Activated CD4-positive, alpha-beta T cell treated with anti-CD3 and anti-CD28 coated beads, Interleukin-2, amount 10 ng/mL, durations not matched to agents 7 days and 5 days (primary cell): ENCODE measurements around the gene GHSR. TPM values are rescaled to one million over a fixed set of nuclear protein-coding genes. Genes with fewer than 3 reads are reported as not detected.
"Not testable (repeated sequence)": the region's sequence is repeated elsewhere in the genome, so short reads cannot be mapped to it uniquely, and the experiment has no call there.

ENCODE experiments used
- CTCF ChIA-PET: fragments of 350-600 bp; sonication (Branson Sonifier 250); formaldehyde crosslinking; loops from one replicate; lab custom pipeline; 2021; ENCODE audit warnings: antibody characterized with exemption; lab: Charles Lee
- POLR2A ChIA-PET: fragments of 350-600 bp; sonication (Branson Sonifier 250); formaldehyde crosslinking; loops from one replicate; lab custom pipeline; 2021; ENCODE audit warnings: antibody characterized with exemption; lab: Charles Lee
- DNase-seq: peaks from one replicate; pipeline ENCODE4 v3.0.0-alpha.2; 2020
- H3K27ac Mint-ChIP-seq: one replicate; pipeline ENCODE4 v1.8.0; 2021; ENCODE audit warnings: mild to moderate bottlenecking, moderate library complexity, mixed read lengths
- H3K27me3 Mint-ChIP-seq: one replicate; pipeline ENCODE4 v1.8.0; 2021; ENCODE audit warnings: mixed read lengths
- H3K36me3 Mint-ChIP-seq: one replicate; pipeline ENCODE4 v1.8.0; 2021; ENCODE audit warnings: low read depth, mixed read lengths
- H3K4me1 Mint-ChIP-seq: one replicate; pipeline ENCODE4 v1.8.0; 2021; ENCODE audit warnings: mixed read lengths
- H3K4me3 Mint-ChIP-seq: one replicate; pipeline ENCODE4 v1.8.0; 2021; ENCODE audit warnings: mild to moderate bottlenecking, moderate library complexity, mixed read lengths
- H3K9me3 Mint-ChIP-seq: one replicate; pipeline ENCODE4 v1.8.0; 2021; ENCODE audit warnings: mixed read lengths
- total RNA-seq, 2 experiments: library from RNA; stranded (reverse); gene quantifications; one replicate each; pipeline ENCODE4 v1.2.3, GENCODE V29; 2021

Gene GHSR, protein sequence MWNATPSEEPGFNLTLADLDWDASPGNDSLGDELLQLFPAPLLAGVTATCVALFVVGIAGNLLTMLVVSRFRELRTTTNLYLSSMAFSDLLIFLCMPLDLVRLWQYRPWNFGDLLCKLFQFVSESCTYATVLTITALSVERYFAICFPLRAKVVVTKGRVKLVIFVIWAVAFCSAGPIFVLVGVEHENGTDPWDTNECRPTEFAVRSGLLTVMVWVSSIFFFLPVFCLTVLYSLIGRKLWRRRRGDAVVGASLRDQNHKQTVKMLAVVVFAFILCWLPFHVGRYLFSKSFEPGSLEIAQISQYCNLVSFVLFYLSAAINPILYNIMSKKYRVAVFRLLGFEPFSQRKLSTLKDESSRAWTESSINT
- total RNA-seq = not detected

DNA sequence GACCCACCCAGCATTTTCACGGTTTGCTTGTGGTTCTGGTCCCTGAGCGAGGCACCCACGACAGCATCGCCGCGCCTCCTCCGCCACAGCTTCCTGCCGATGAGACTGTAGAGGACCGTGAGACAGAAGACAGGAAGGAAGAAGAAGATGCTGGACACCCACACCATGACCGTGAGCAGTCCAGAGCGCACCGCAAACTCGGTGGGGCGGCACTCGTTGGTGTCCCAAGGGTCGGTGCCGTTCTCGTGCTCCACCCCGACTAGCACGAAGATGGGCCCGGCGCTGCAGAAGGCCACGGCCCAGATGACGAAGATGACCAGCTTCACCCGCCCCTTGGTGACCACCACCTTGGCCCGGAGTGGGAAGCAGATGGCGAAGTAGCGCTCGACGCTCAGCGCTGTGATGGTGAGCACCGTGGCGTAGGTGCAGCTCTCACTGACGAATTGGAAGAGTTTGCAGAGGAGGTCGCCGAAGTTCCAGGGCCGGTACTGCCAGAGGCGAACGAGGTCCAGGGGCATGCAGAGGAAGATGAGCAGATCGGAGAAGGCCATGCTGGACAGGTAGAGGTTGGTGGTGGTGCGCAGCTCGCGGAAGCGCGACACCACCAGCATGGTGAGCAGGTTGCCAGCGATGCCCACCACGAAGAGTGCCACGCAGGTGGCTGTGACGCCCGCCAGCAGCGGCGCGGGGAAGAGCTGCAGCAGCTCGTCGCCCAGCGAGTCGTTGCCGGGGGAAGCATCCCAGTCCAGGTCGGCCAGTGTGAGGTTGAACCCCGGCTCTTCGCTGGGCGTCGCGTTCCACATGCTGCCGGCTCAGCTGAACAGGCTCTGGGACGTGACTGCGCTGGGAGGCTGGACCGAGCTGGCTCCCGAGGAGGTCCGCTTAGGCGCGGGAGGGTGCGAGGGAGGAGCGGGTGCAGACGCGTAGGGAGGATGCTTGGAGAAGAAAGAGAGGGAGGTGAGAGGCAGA lies at the start of gene GHSR:
GHSR (minus strand) TSS at position 846 of the 969 bp plus-strand sequence; CDS start at position 803, 43 bp downstream.
- Mint-ChIP-seq H3K36me3 (peaks cover 7% of the 10 kb centered on the region), H3K4me1 (peaks cover 34% of the 10 kb centered on the region), H3K4me3 (peak within 1 kb of the TSS; percentile 37), H3K27me3 (peaks cover 76% of the 10 kb centered on the region), H3K9me3 (no peaks in the 10 kb centered on the region), H3K27ac (peak within 1 kb of the TSS; percentile 61)
- ChIA-PET POLR2A (no interaction called here), CTCF (interaction anchor here (0.6 to 1.9 kb wide), 6 partner anchors 11 to 349 kb away, joined by 3 to 8 read pairs (median 4); no protein-coding TSS in a partner anchor)
- peak; percentile 17 for DNase-seq

DNA sequence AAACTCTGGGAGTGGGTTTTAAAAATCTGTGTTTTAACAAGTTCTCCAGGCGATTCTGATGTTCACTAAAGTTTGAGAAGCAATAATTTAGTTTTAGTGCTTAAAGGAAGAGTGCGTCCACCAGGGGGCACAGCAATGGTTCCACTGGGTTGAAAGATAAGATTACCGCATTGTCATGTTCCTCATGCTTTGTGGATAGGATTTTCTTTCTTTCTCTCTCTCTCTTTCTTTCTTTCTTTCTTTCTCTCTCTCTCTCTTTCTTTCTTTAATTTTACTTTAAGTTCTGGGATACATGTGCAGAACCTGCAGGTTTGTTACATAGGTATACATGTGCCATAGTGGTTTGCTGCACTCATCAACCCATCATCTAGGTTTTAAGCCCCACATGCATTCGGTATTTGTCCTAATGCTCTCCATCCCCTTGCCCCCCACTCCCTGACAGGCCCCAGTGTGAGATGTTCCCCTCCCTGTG lies 42.0 kb upstream of the GHSR start:
- H3K9me3 Mint-ChIP-seq, POLR2A ChIA-PET, H3K36me3 Mint-ChIP-seq, H3K4me3 Mint-ChIP-seq, H3K27me3 Mint-ChIP-seq, H3K27ac Mint-ChIP-seq: not testable (repeated sequence)
- CTCF ChIA-PET = interaction anchor here (1.0 to 1.2 kb wide), 2 partner anchors 105 to 130 kb away, joined by 3 to 7 read pairs; no protein-coding TSS in a partner anchor
- DNase-seq = peak; percentile 85
- peaks cover 14% of the 10 kb centered on the region for H3K4me1 Mint-ChIP-seq

DNA sequence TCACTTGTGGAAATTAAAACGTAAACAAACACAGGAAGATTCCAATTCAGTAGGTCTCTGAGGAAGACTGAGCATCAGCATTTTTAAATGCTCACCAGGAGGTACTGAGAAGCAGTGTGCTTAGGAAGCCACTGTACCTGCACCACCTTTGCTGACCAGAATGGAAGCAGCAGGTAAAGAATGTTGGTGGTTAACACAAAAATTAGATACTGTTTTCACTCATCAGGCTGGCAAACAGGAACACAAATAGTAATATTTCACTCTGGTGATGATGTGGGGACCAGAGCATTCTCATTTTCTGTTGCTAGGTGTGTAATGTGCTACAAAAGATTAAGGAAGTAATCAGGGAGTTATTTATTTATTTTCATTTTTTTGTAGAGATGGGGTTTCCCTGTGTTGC lies 29.9 kb upstream of the GHSR start:
- peaks cover 12% of the 10 kb centered on the region for H3K27me3 Mint-ChIP-seq
- POLR2A ChIA-PET = no interaction called here
- CTCF ChIA-PET = interaction anchor here (0.6 to 3.0 kb wide), 6 partner anchors 11 to 233 kb away, joined by 3 to 13 read pairs (median 4); partner anchors contain the start of gene NCEH1
- no peaks in the 10 kb centered on the region for H3K9me3 Mint-ChIP-seq
- no peaks in the 10 kb centered on the region for H3K36me3 Mint-ChIP-seq
- no peak overlapping the region for H3K27ac Mint-ChIP-seq
- H3K4me1 Mint-ChIP-seq = peaks cover 21% of the 10 kb centered on the region
- H3K4me3 Mint-ChIP-seq = no peak overlapping the region
- no peak for DNase-seq

DNA sequence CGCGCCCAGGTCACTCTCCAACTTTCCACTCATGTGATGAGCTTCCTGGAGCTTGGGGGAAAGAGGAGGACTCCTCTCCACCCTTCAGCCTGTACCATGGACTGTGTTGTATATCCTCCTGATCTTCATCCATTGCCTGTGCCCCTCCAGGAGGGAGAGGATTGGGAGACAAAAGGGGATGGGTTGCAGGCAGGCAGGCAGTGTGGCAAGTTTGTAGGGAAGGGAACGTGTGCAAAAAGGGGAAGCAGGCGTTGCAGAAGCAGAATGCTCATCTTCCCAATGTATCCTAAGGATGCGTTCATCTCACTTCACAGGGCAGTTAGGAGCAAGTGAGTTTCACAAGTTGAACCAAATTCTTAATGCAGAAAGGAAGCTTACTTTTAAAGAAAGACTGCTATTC lies 28.1 kb upstream of the GHSR start:
- no peak overlapping the region for H3K27ac Mint-ChIP-seq
- no peaks in the 10 kb centered on the region for H3K9me3 Mint-ChIP-seq
- POLR2A ChIA-PET = no interaction called here
- peaks cover 17% of the 10 kb centered on the region for H3K27me3 Mint-ChIP-seq
- no peaks in the 10 kb centered on the region for H3K36me3 Mint-ChIP-seq
- CTCF ChIA-PET = interaction anchor here (0.6 to 3.0 kb wide), 7 partner anchors 9 to 140 kb away, joined by 3 to 13 read pairs (median 4); no protein-coding TSS in a partner anchor
- no peak for DNase-seq
- H3K4me1 Mint-ChIP-seq = peaks cover 21% of the 10 kb centered on the region
- peak overlapping the region; percentile 5 for H3K4me3 Mint-ChIP-seq

DNA sequence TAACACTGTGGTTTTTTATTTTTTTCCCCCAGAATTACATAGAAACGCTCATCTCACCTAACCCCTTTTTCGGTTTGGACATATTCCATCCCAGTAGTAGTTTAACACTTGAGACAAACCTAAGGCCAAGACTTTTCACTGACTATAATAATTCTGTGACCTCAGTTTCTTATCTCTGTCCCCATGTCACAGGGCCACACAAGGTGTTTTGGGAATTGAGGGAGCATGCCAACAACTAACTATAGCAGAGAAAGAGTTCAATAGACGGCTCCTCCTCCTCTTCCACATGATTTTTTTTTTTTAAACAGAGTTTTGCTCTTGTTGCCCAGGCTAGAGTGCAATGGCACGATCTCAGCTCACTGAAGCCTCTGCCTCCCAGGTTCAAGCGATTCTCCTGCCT lies 27.4 kb upstream of the GHSR start:
- no peak for DNase-seq
- Mint-ChIP-seq H3K27ac (no peak overlapping the region), H3K36me3 (no peaks in the 10 kb centered on the region), H3K27me3 (peaks cover 18% of the 10 kb centered on the region), H3K4me3 (no peak overlapping the region), H3K4me1 (peaks cover 21% of the 10 kb centered on the region), H3K9me3 (no peaks in the 10 kb centered on the region)
- ChIA-PET CTCF (interaction anchor here (1.3 to 2.0 kb wide), 2 partner anchors 14 to 141 kb away, joined by 3 to 7 read pairs; no protein-coding TSS in a partner anchor), POLR2A (no interaction called here)

DNA sequence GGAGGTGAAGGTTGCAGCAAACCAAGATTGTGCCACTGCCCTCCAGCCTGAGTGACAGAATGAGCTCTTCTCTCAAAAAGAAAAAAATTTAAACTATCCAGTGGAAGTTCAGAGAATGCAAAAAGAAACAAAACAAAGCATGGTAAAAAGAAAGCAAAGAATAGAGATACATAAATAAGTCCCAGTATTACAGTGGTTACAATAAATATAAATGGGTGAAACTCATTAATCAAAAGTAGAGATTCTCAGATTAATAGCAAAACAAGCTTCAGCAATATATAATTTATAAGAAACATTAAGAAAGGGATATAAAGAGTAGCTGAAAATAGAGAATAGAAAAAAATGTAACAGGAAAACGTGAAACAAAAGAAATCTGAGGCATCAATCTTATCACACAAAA lies 23.6 kb upstream of the GHSR start:
- ChIA-PET POLR2A (no interaction called here), CTCF (no interaction called here)
- no peak for DNase-seq
- H3K4me1 Mint-ChIP-seq = peaks cover 6% of the 10 kb centered on the region
- H3K27ac Mint-ChIP-seq = no peak overlapping the region
- H3K36me3 Mint-ChIP-seq = no peaks in the 10 kb centered on the region
- H3K4me3 Mint-ChIP-seq = no peak overlapping the region
- H3K9me3 Mint-ChIP-seq = no peaks in the 10 kb centered on the region
- H3K27me3 Mint-ChIP-seq = peaks cover 26% of the 10 kb centered on the region

DNA sequence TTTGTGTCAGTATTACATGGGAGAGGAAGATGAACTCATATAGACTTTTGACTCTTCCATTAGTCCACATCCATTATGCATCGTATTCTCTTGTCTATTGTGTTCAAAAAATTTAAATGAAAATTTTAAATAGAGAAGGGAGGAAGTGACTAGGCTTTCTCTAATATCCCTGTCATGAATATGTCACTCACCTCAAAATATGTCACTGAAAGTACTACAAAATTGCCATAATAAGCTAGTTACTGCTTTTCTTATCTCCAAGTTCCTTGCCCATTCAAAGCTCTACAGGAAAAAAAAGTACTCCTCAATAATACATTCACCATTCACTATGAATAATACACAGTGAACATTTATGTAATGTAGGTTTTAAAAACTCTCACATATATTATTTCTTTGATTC lies 22.3 kb upstream of the GHSR start:
- Mint-ChIP-seq H3K36me3 (no peaks in the 10 kb centered on the region), H3K4me3 (no peak overlapping the region), H3K27ac (no peak overlapping the region), H3K27me3 (peaks cover 26% of the 10 kb centered on the region), H3K9me3 (peaks cover 2% of the 10 kb centered on the region), H3K4me1 (no peaks in the 10 kb centered on the region)
- ChIA-PET CTCF (no interaction called here), POLR2A (no interaction called here)
- DNase-seq = no peak

DNA sequence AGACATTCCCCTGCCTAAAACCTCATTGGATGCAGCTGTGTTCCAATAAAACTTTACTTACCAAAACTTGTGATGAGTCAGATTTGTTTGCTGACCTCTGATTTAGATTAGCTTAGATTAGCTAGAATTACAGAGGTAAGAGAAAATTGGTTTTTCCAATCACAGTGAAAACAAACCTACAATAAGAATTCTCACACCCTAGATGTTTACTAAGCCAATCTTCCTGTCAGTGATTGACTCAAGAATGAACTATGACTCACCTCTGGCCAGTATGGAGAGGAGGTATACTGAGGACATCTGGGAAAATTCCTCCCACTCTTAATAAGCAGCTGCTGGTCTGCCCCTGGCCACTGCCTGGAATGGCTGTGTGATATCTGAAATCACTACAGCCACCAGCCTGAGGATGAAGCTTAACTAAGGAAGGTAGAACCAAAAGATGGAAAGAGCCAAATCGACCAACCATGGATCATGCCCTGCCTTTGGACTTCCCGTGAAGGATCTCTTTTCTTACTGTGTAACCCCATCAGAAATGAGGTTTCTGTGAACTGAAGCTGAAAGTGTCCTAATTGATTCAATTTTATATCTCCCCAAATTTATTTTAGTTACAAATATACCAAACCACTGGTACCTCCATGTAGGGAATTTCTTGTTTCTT lies 19.0 kb upstream of the GHSR start:
- DNase-seq = no peak
- ChIA-PET POLR2A (no interaction called here), CTCF (interaction anchor here (0.6 to 2.0 kb wide), 3 partner anchors 10 to 411 kb away, joined by 3 to 4 read pairs (median 4); no protein-coding TSS in a partner anchor)
- no peak overlapping the region for H3K4me3 Mint-ChIP-seq
- H3K27ac Mint-ChIP-seq = no peak overlapping the region
- peaks cover 2% of the 10 kb centered on the region for H3K9me3 Mint-ChIP-seq
- peaks cover 2% of the 10 kb centered on the region for H3K4me1 Mint-ChIP-seq
- H3K36me3 Mint-ChIP-seq = no peaks in the 10 kb centered on the region
- H3K27me3 Mint-ChIP-seq = peaks cover 29% of the 10 kb centered on the region

DNA sequence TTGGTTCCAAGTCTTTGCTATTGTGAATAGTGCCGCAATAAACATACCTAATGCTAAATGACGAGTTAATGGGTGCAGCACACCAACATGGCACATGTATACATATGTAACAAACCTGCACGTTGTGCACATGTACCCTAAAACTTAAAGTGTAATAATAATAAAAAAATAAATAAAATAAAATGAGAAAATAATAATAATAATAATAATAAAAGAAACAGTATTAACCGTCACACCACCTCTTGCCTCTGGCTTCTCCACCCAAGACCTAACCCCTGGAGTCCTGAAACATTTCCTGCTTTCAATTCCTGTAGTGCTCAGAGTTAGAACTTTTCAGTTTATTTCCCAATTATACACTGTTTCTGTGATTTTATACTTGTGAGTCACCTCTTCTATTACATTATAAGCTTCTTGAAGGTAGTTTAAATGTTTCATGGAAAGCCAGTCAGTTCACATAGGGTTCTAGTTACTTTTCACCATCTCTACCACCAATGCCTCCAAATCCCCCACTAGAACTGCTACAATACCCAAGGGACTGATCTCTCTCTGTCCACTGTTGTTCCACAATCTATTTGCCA lies 18.4 kb upstream of the GHSR start:
- Mint-ChIP-seq H3K27ac (no peak overlapping the region), H3K4me1 (peaks cover 2% of the 10 kb centered on the region), H3K27me3 (peaks cover 22% of the 10 kb centered on the region), H3K9me3 (peaks cover 2% of the 10 kb centered on the region), H3K36me3 (no peaks in the 10 kb centered on the region), H3K4me3 (no peak overlapping the region)
- ChIA-PET POLR2A (no interaction called here), CTCF (interaction anchor here (1.2 to 2.0 kb wide), 2 partner anchors 11 to 130 kb away, joined by 4 read pairs; no protein-coding TSS in a partner anchor)
- no peak for DNase-seq

DNA sequence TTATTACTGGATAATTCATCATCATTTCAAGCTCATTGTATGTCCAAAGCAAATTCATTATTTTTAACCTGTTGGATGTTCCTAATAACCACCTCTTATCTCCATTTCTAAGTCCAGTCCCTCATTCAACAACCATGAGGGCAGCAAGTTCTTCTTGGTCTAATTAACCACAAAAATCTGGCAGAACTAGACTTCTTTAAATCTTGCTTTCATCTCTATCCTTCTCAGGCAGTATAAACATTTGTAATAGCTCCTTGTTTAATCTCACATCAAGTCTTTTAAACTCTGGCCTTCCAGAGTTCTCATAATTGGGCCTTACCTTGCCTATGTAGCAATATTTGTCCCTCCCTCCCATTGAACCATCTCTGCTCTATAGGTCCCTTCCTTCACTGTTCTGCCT lies 17.0 kb upstream of the GHSR start:
- peaks cover 2% of the 10 kb centered on the region for H3K4me1 Mint-ChIP-seq
- H3K27me3 Mint-ChIP-seq = peaks cover 13% of the 10 kb centered on the region
- POLR2A ChIA-PET = no interaction called here
- no peaks in the 10 kb centered on the region for H3K36me3 Mint-ChIP-seq
- peaks cover 2% of the 10 kb centered on the region for H3K9me3 Mint-ChIP-seq
- no peak for DNase-seq
- CTCF ChIA-PET = no interaction called here
- no peak overlapping the region for H3K4me3 Mint-ChIP-seq
- no peak overlapping the region for H3K27ac Mint-ChIP-seq

DNA sequence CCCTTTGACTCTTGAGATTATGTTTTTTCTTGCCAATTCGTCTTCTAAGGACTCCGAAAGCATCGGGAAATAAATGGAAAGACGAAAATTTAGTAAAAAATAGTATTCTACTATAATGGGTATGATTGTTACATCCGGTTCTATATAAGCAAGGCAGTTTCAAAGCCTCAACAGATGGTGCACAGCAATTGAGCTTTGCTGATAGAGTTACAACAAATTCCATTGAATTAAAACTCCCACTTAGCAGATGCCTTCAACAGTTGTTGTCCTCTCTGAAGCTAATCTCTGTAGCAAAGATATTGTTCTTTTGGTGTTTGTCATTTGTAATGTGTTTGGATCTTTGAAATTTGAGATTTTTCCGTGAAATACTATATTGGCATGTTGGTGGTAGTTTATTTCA lies 16.1 kb upstream of the GHSR start:
- no peak for DNase-seq
- peaks cover 2% of the 10 kb centered on the region for H3K9me3 Mint-ChIP-seq
- POLR2A ChIA-PET = no interaction called here
- H3K27me3 Mint-ChIP-seq = peaks cover 11% of the 10 kb centered on the region
- H3K4me3 Mint-ChIP-seq = no peak overlapping the region
- no peak overlapping the region for H3K27ac Mint-ChIP-seq
- no peaks in the 10 kb centered on the region for H3K36me3 Mint-ChIP-seq
- peaks cover 2% of the 10 kb centered on the region for H3K4me1 Mint-ChIP-seq
- CTCF ChIA-PET = interaction anchor here (1.0 kb wide), 1 partner anchor 10 kb away, joined by 4 read pairs; no protein-coding TSS in a partner anchor
